ENCODE measurements around the gene ZNF407.

The ZNF407 gene

GRCh38 chr18:74652392-74652988 is 54.8 kb downstream of the ZNF407 start:
- H3K27ac ChIP-seq (ENCODE audit: low read length), result no peak overlapping the region
- no peak overlapping the region for H3K4me3 ChIP-seq (ENCODE audit: low read depth in 1 of 2, low read length in 2 of 2)
- peaks cover 0 to 5% of the 10 kb centered on the region in 2 donors for H3K36me3 ChIP-seq (ENCODE audit: control insufficient read depth in 1 of 2, insufficient read depth in 2 of 2, low read length in 2 of 2)
- no peaks in the 10 kb centered on the region for H3K9me3 ChIP-seq (ENCODE audit: control insufficient read depth in 1 of 2, low read length in 2 of 2)
- H3K4me1 ChIP-seq (ENCODE audit: control insufficient read depth in 1 of 2, insufficient read depth in 2 of 2, low read length in 2 of 2), result peaks cover 0 to 3% of the 10 kb centered on the region in 2 donors
- no peaks in the 10 kb centered on the region for H3K27me3 ChIP-seq (ENCODE audit: low read depth, low read length)

- Histone ChIP-seq H3K4me1 (ENCODE audit: control insufficient read depth in 1 of 2, insufficient read depth in 2 of 2, low read length in 2 of 2) (peaks cover 0 to 3% of the 10 kb centered on the region in 2 donors), H3K27me3 (ENCODE audit: low read depth, low read length) (no peaks in the 10 kb centered on the region), H3K27ac (ENCODE audit: low read length) (no peak overlapping the region), H3K9me3 (ENCODE audit: control insufficient read depth in 1 of 2, low read length in 2 of 2) (no peaks in the 10 kb centered on the region), H3K36me3 (ENCODE audit: control insufficient read depth in 1 of 2, insufficient read depth in 2 of 2, low read length in 2 of 2) (no peaks in the 10 kb centered on the region), H3K4me3 (ENCODE audit: low read depth in 1 of 2, low read length in 2 of 2) (no peak overlapping the region)
These were observed 57.0 kb downstream of the ZNF407 start for GRCh38 chr18:74654638-74655037.

DNA sequence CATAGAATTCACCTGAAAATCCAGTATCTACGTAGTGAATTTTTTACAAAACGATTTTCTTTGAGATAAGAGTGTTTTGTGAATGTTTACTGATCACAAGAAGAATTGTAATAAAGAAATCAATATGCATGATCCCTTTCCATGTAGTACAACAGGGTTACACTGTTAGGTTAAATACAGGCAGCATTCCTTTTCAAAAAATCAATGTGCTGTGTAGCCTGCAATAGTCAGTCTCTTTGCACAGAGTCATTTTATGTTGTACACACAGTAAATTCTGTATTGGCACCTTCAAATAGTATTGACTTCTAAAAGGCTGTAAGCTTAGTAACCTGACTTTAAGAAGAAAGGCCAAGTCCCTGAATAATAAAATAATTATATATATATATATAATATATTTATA is 63.3 kb downstream of the ZNF407 start:
- no peaks in the 10 kb centered on the region for H3K36me3 ChIP-seq (ENCODE audit: control insufficient read depth in 1 of 2, insufficient read depth in 2 of 2, low read length in 2 of 2)
- no peaks in the 10 kb centered on the region for H3K27me3 ChIP-seq (ENCODE audit: low read depth, low read length)
- no peak overlapping the region for H3K27ac ChIP-seq (ENCODE audit: low read length)
- no peaks in the 10 kb centered on the region for H3K4me1 ChIP-seq (ENCODE audit: control insufficient read depth in 1 of 2, insufficient read depth in 2 of 2, low read length in 2 of 2)
- no peak overlapping the region for H3K4me3 ChIP-seq (ENCODE audit: low read depth in 1 of 2, low read length in 2 of 2)
- no peaks in the 10 kb centered on the region for H3K9me3 ChIP-seq (ENCODE audit: control insufficient read depth in 1 of 2, low read length in 2 of 2)

DNA sequence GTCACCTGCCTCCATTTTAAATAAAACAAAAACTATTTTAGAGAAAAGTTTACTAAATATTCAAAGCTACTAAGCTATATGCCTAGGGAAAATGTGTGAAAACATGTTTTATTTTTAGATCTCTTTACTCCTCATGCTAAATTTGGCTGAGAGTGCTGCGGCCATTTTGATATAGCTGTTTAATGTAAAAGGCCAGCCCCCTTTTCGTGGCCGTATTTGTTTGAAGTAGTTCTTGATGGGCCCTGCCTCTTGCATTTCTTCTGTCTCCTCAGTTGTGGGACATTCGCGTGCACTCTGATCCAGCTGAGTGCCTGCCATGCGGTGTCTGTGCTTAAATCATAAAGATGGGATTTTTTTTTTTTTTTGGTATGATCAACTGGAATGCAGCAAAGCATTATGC is 64.0 kb downstream of the ZNF407 start:
- Histone ChIP-seq H3K4me3 (ENCODE audit: low read depth in 1 of 2, low read length in 2 of 2) (no peak overlapping the region), H3K4me1 (ENCODE audit: control insufficient read depth in 1 of 2, insufficient read depth in 2 of 2, low read length in 2 of 2) (no peaks in the 10 kb centered on the region), H3K27ac (ENCODE audit: low read length) (no peak overlapping the region), H3K27me3 (ENCODE audit: low read depth, low read length) (no peaks in the 10 kb centered on the region), H3K9me3 (ENCODE audit: control insufficient read depth in 1 of 2, low read length in 2 of 2) (no peaks in the 10 kb centered on the region), H3K36me3 (ENCODE audit: control insufficient read depth in 1 of 2, insufficient read depth in 2 of 2, low read length in 2 of 2) (no peaks in the 10 kb centered on the region)

DNA sequence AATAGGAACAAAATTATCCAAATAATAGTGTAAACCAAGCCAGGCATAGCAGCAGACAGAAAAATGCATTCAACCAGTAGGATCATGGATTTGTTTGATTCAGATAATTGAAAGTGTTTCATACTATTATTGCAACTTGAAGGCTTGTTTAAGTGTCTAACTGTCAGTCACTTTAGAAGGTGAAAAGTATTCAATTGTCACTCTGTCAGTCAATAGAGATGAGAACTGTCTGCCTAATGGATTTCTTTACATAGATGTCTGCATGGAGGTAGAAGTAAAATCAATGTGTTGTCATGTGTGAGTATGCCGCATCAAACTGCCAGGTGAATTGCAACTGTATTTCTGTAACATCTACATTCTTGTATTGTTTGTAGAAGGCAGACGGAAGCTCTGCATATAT is 65.0 kb downstream of the ZNF407 start:
- H3K36me3 ChIP-seq (ENCODE audit: control insufficient read depth in 1 of 2, insufficient read depth in 2 of 2, low read length in 2 of 2), result no peaks in the 10 kb centered on the region
- H3K27ac ChIP-seq (ENCODE audit: low read length), result no peak overlapping the region
- H3K9me3 ChIP-seq (ENCODE audit: control insufficient read depth in 1 of 2, low read length in 2 of 2), result no peaks in the 10 kb centered on the region
- H3K4me3 ChIP-seq (ENCODE audit: low read depth in 1 of 2, low read length in 2 of 2), result no peak overlapping the region
- no peaks in the 10 kb centered on the region for H3K4me1 ChIP-seq (ENCODE audit: control insufficient read depth in 1 of 2, insufficient read depth in 2 of 2, low read length in 2 of 2)
- H3K27me3 ChIP-seq (ENCODE audit: low read depth, low read length), result no peaks in the 10 kb centered on the region

GRCh38 chr18:74665346-74665745 is 67.7 kb downstream of the ZNF407 start:
- Histone ChIP-seq H3K4me1 (ENCODE audit: control insufficient read depth in 1 of 2, insufficient read depth in 2 of 2, low read length in 2 of 2) (no peaks in the 10 kb centered on the region), H3K27me3 (ENCODE audit: low read depth, low read length) (no peaks in the 10 kb centered on the region), H3K27ac (ENCODE audit: low read length) (no peak overlapping the region), H3K9me3 (ENCODE audit: control insufficient read depth in 1 of 2, low read length in 2 of 2) (no peaks in the 10 kb centered on the region), H3K4me3 (ENCODE audit: low read depth in 1 of 2, low read length in 2 of 2) (no peak overlapping the region), H3K36me3 (ENCODE audit: control insufficient read depth in 1 of 2, insufficient read depth in 2 of 2, low read length in 2 of 2) (no peaks in the 10 kb centered on the region)

DNA sequence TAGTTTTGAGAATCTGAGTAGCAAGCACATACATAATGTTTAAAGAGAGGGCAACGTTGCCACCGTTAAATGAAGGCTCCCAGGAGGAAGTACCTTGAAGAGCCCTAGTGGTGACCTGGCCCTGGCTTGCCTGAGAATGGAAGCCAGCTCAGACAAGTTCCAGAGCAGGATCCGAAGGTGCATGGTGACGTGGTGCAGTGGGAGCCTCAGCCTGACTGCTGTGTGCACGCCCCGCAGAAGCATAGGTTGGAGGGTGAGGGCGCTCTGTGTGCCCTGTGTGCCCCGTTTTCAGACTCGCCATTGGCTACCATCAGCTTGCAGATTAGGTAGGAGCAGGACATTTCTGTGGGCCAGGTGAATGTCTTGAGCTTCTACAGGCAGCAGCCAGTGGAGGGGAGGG is 68.2 kb downstream of the ZNF407 start:
- Histone ChIP-seq H3K27me3 (ENCODE audit: low read depth, low read length) (no peaks in the 10 kb centered on the region), H3K36me3 (ENCODE audit: control insufficient read depth in 1 of 2, insufficient read depth in 2 of 2, low read length in 2 of 2) (no peaks in the 10 kb centered on the region), H3K4me1 (ENCODE audit: control insufficient read depth in 1 of 2, insufficient read depth in 2 of 2, low read length in 2 of 2) (no peaks in the 10 kb centered on the region), H3K4me3 (ENCODE audit: low read depth in 1 of 2, low read length in 2 of 2) (no peak overlapping the region), H3K27ac (ENCODE audit: low read length) (no peak overlapping the region), H3K9me3 (ENCODE audit: control insufficient read depth in 1 of 2, low read length in 2 of 2) (no peaks in the 10 kb centered on the region)

- Histone ChIP-seq H3K27me3 (ENCODE audit: low read depth, low read length) (no peaks in the 10 kb centered on the region), H3K27ac (ENCODE audit: low read length) (no peak overlapping the region), H3K4me1 (ENCODE audit: control insufficient read depth in 1 of 2, insufficient read depth in 2 of 2, low read length in 2 of 2) (no peaks in the 10 kb centered on the region), H3K36me3 (ENCODE audit: control insufficient read depth in 1 of 2, insufficient read depth in 2 of 2, low read length in 2 of 2) (no peaks in the 10 kb centered on the region), H3K4me3 (ENCODE audit: low read depth in 1 of 2, low read length in 2 of 2) (no peak overlapping the region), H3K9me3 (ENCODE audit: control insufficient read depth in 1 of 2, low read length in 2 of 2) (no peaks in the 10 kb centered on the region)
These were observed 71.6 kb downstream of the ZNF407 start for GRCh38 chr18:74669136-74669798.

- peaks cover 0 to 3% of the 10 kb centered on the region in 2 donors for H3K9me3 ChIP-seq (ENCODE audit: control insufficient read depth in 1 of 2, low read length in 2 of 2)
- peaks cover 0 to 5% of the 10 kb centered on the region in 2 donors for H3K36me3 ChIP-seq (ENCODE audit: control insufficient read depth in 1 of 2, insufficient read depth in 2 of 2, low read length in 2 of 2)
- no peak overlapping the region for H3K27ac ChIP-seq (ENCODE audit: low read length)
- no peaks in the 10 kb centered on the region for H3K27me3 ChIP-seq (ENCODE audit: low read depth, low read length)
- H3K4me3 ChIP-seq (ENCODE audit: low read depth in 1 of 2, low read length in 2 of 2), result no peak overlapping the region
- H3K4me1 ChIP-seq (ENCODE audit: control insufficient read depth in 1 of 2, insufficient read depth in 2 of 2, low read length in 2 of 2), result no peaks in the 10 kb centered on the region
These were observed 74.7 kb downstream of the ZNF407 start for GRCh38 chr18:74672371-74672770.

DNA sequence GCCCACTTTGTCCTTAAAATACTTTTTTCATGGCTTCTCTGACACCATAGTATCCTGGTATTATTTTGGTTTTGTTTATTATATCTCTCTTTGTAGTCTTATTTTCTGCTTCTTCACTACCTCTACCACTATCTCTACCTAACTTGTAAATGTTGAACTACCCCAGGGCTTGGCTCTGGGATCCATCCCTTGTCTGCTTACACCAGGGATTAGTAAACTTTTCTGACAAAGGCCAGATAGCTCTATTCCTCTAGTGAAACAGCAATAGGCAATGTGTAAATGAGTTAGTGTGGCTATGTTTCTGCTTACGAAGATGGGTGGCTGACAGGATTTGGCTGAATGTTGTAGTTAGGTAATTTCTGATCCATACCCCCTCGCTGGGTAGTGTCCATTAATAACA is 76.8 kb downstream of the ZNF407 start:
- H3K4me3 ChIP-seq (ENCODE audit: low read depth in 1 of 2, low read length in 2 of 2), result no peak overlapping the region
- no peak overlapping the region for H3K27ac ChIP-seq (ENCODE audit: low read length)

GRCh38 chr18:74679006-74679678 is 81.5 kb downstream of the ZNF407 start:
- Histone ChIP-seq H3K27ac (ENCODE audit: low read length) (no peak overlapping the region), H3K4me3 (ENCODE audit: low read depth in 1 of 2, low read length in 2 of 2) (no peak overlapping the region), H3K9me3 (ENCODE audit: control insufficient read depth in 1 of 2, low read length in 2 of 2) (peaks cover 0 to 3% of the 10 kb centered on the region in 2 donors), H3K27me3 (ENCODE audit: low read depth, low read length) (no peaks in the 10 kb centered on the region), H3K4me1 (ENCODE audit: control insufficient read depth in 1 of 2, insufficient read depth in 2 of 2, low read length in 2 of 2) (no peaks in the 10 kb centered on the region), H3K36me3 (ENCODE audit: control insufficient read depth in 1 of 2, insufficient read depth in 2 of 2, low read length in 2 of 2) (peaks cover 0 to 20% of the 10 kb centered on the region in 2 donors)

More for the DNA sequence above, 76.8 kb downstream of the ZNF407 start:
- no peaks in the 10 kb centered on the region for H3K27me3 ChIP-seq (ENCODE audit: low read depth, low read length)
- no peaks in the 10 kb centered on the region for H3K4me1 ChIP-seq (ENCODE audit: control insufficient read depth in 1 of 2, insufficient read depth in 2 of 2, low read length in 2 of 2)
- H3K9me3 ChIP-seq (ENCODE audit: control insufficient read depth in 1 of 2, low read length in 2 of 2), result peaks cover 0 to 3% of the 10 kb centered on the region in 2 donors
- H3K36me3 ChIP-seq (ENCODE audit: control insufficient read depth in 1 of 2, insufficient read depth in 2 of 2, low read length in 2 of 2), result peaks cover 0 to 15% of the 10 kb centered on the region in 2 donors
